ENCODE results near the gene SLC9A7.

Gene SLC9A7

GRCh38 chrX:46715530-46715929, 43.4 kb downstream of the SLC9A7 start:
- DNase-seq (ENCODE audit: extremely low read depth, low read depth) = no peak
- TF ChIP-seq CTCF (IDR thresholded peaks at IDR 0.05; ENCODE audit: low read depth, low read length) = no peak

- DNase-seq (ENCODE audit: extremely low read depth, low read depth) = no peak
These were observed 45.0 kb downstream of the SLC9A7 start for GRCh38 chrX:46713672-46714490.

GRCh38 chrX:46712764-46713163, 46.2 kb downstream of the SLC9A7 start:
- TF ChIP-seq CTCF (IDR thresholded peaks at IDR 0.05; ENCODE audit: low read depth, low read length) = no peak
- DNase-seq (ENCODE audit: extremely low read depth, low read depth) = no peak

More at GRCh38 chrX:46713672-46714490, 45.0 kb downstream of the SLC9A7 start:
- no peak for TF ChIP-seq CTCF (IDR thresholded peaks at IDR 0.05; ENCODE audit: low read depth, low read length)

GRCh38 chrX:46710927-46711623, 47.8 kb downstream of the SLC9A7 start:
- TF ChIP-seq CTCF (IDR thresholded peaks at IDR 0.05; ENCODE audit: low read depth, low read length) = no peak
- no peak for DNase-seq (ENCODE audit: extremely low read depth, low read depth)

- TF ChIP-seq CTCF (IDR thresholded peaks at IDR 0.05; ENCODE audit: low read depth, low read length) = no peak
- DNase-seq (ENCODE audit: extremely low read depth, low read depth) = no peak
These were observed 48.5 kb downstream of the SLC9A7 start for GRCh38 chrX:46710425-46710824.

GRCh38 chrX:46707274-46707965, 51.5 kb downstream of the SLC9A7 start:
- no peak for DNase-seq (ENCODE audit: extremely low read depth, low read depth)

More at GRCh38 chrX:46707274-46707965, 51.5 kb downstream of the SLC9A7 start:
- no peak for TF ChIP-seq CTCF (IDR thresholded peaks at IDR 0.05; ENCODE audit: low read depth, low read length)

All from AG09319 (cell line).